K562 (cell line): ENCODE measurements around the gene BCL7C.

Source experiments
- CBX5 ChIP-seq: IDR thresholded peaks from 2 replicates; pipeline ENCODE4 v1.6.1; 2014; ENCODE audit warnings: low read depth, borderline replicate concordance
- FOSL1 ChIP-seq: fragments of 200-800 bp; sonication (Bioruptor generic); conservative IDR thresholded peaks from 2 replicates; pipeline ENCODE4 v1.6.1; 2016; ENCODE audit warnings: missing genetic modification characterization, missing compliant biosample characterization
- NCOA1 ChIP-seq: fragments of 450-650 bp; IDR thresholded peaks from 2 replicates; pipeline ENCODE4 v1.6.1; 2016; ENCODE audit warnings: low read depth
- POU5F1 ChIP-seq: fragments of 150-350 bp; IDR thresholded peaks from 2 replicates; pipeline ENCODE4 v1.6.1; 2014; ENCODE audit warnings: borderline replicate concordance, low read length, low read depth, mild to moderate bottlenecking; ENCODE audit not compliant: partially characterized antibody
- PRMT5 ChIP-seq: sonication (generic); formaldehyde crosslinking; IDR thresholded peaks from 2 replicates; pipeline ENCODE4 v1.5.0; 2020; ENCODE audit warnings: missing genetic modification reagents
- RFX5 ChIP-seq: IDR thresholded peaks from 2 replicates; pipeline ENCODE4 v1.6.1; 2011; ENCODE audit warnings: low read depth, mild to moderate bottlenecking, improper control_type of control experiment, low read length
- SAFB ChIP-seq: fragments of 200-400 bp; formaldehyde crosslinking; IDR thresholded peaks from 2 replicates; pipeline ENCODE4 v1.6.1; 2017; ENCODE audit warnings: low read depth, low read length, borderline replicate concordance
- SRSF1 ChIP-seq: fragments of 200-400 bp; formaldehyde crosslinking; IDR thresholded peaks from 2 replicates; pipeline ENCODE4 v1.6.1; 2017; ENCODE audit warnings: mild to moderate bottlenecking, low read depth, low read length, moderate library complexity
- ZNF274 ChIP-seq: IDR thresholded peaks from 2 replicates; pipeline ENCODE4 v1.6.1; 2011; ENCODE audit warnings: low read depth, mild to moderate bottlenecking, low read length, moderate library complexity, borderline replicate concordance
- ZNF639 ChIP-seq, 2 experiments: fragments of 200-800 bp in 1 of 2; sonication (Bioruptor generic) in 1 of 2; sonication (generic) in 1 of 2; formaldehyde crosslinking in 1 of 2; IDR thresholded peaks in 1 of 2; conservative IDR thresholded peaks in 1 of 2; 2 replicates each; pipeline versions ENCODE4 v1.5.0 to v1.6.1; 2016 to 2020; ENCODE audit warnings: missing compliant biosample characterization in 1 of 2, missing genetic modification characterization in 1 of 2, missing genetic modification reagents in 1 of 2
- ZNF75A ChIP-seq: fragments of 450-650 bp; formaldehyde crosslinking; IDR thresholded peaks from 2 replicates; pipeline ENCODE4 v1.4.0; 2020; ENCODE audit warnings: mild to moderate bottlenecking
- TF ChIP-seq, protein P1 (sequence below), 3 experiments: IDR thresholded peaks in 2 of 3; conservative IDR thresholded peaks in 1 of 3; 2 replicates each; pipeline ENCODE4 v1.5.1; 2011 to 2012; ENCODE audit warnings: low read length in 3 of 3, mild to moderate bottlenecking in 3 of 3, control low read depth in 2 of 3, improper control_type of control experiment in 1 of 3, inconsistent platforms in 1 of 3, low read depth in 1 of 3, mixed read lengths in 1 of 3, moderate library complexity in 1 of 3; ENCODE audit not compliant: insufficient read depth in 2 of 3

- no peak for TF ChIP-seq NCOA1
- TF ChIP-seq RFX5, result no peak
- TF ChIP-seq, protein P1, sequence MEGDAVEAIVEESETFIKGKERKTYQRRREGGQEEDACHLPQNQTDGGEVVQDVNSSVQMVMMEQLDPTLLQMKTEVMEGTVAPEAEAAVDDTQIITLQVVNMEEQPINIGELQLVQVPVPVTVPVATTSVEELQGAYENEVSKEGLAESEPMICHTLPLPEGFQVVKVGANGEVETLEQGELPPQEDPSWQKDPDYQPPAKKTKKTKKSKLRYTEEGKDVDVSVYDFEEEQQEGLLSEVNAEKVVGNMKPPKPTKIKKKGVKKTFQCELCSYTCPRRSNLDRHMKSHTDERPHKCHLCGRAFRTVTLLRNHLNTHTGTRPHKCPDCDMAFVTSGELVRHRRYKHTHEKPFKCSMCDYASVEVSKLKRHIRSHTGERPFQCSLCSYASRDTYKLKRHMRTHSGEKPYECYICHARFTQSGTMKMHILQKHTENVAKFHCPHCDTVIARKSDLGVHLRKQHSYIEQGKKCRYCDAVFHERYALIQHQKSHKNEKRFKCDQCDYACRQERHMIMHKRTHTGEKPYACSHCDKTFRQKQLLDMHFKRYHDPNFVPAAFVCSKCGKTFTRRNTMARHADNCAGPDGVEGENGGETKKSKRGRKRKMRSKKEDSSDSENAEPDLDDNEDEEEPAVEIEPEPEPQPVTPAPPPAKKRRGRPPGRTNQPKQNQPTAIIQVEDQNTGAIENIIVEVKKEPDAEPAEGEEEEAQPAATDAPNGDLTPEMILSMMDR (IDR thresholded peaks at IDR 0.05 in 2 of 3, conservative IDR thresholded peaks at IDR 0.05 in 1 of 3; ENCODE audit: insufficient read depth in 2 of 3, low read depth in 1 of 3, low read length in 3 of 3), result no peak
- no peak for TF ChIP-seq FOSL1 (tag)
- no peak for TF ChIP-seq ZNF274
- TF ChIP-seq SRSF1, result no peak
- no peak for TF ChIP-seq SAFB
- TF ChIP-seq ZNF75A, result no peak
- TF ChIP-seq ZNF639 (CRISPR knock-in tag; conservative IDR thresholded peaks at IDR 0.05 in 1 of 2, IDR thresholded peaks at IDR 0.05 in 1 of 2), result no peak
- TF ChIP-seq CBX5, result no peak
- no peak for TF ChIP-seq POU5F1
- TF ChIP-seq PRMT5 (CRISPR knock-in tag), result no peak
Observed at GRCh38 chr16:30846649-30847402, 47.1 kb downstream of the BCL7C start.
